NCI-H2227 (cell line): ENCODE results near the gene ADAMTSL3.

Source experiments
- DNase-seq: peaks from one replicate; lab custom pipeline; 2025; ENCODE audit not compliant: unreplicated experiment; lab: John Stamatoyannopoulos, UW

ADAMTSL3 gene

GRCh38 chr15:83918011-83918410, 264.1 kb downstream of the ADAMTSL3 start:
- DNase-seq = no peak

GRCh38 chr15:83919319-83919830, 265.5 kb downstream of the ADAMTSL3 start:
- DNase-seq = no peak

- DNase-seq = peak; percentile 1
These were observed 266.1 kb downstream of the ADAMTSL3 start for GRCh38 chr15:83919978-83920510.

GRCh38 chr15:83922649-83923294, 268.8 kb downstream of the ADAMTSL3 start:
- DNase-seq = no peak

GRCh38 chr15:83926116-83926515, 272.2 kb downstream of the ADAMTSL3 start:
- DNase-seq = no peak

GRCh38 chr15:83927704-83928391, 273.9 kb downstream of the ADAMTSL3 start:
- no peak for DNase-seq

GRCh38 chr15:83928392-83928734, 274.4 kb downstream of the ADAMTSL3 start:
- DNase-seq = no peak

GRCh38 chr15:83928878-83929418, 275.0 kb downstream of the ADAMTSL3 start:
- DNase-seq = no peak

GRCh38 chr15:83929619-83930018, 275.7 kb downstream of the ADAMTSL3 start:
- DNase-seq = no peak

GRCh38 chr15:83930392-83931212, 276.7 kb downstream of the ADAMTSL3 start:
- DNase-seq = no peak

GRCh38 chr15:83935774-83936173, 281.9 kb downstream of the ADAMTSL3 start:
- DNase-seq = no peak

GRCh38 chr15:83940136-83940535, 286.2 kb downstream of the ADAMTSL3 start:
- DNase-seq = no peak

GRCh38 chr15:83943043-83943442, 289.1 kb downstream of the ADAMTSL3 start:
- no peak for DNase-seq

GRCh38 chr15:83943849-83944404, 290.0 kb downstream of the ADAMTSL3 start:
- no peak for DNase-seq

- DNase-seq = no peak
These were observed 293.2 kb downstream of the ADAMTSL3 start for GRCh38 chr15:83947156-83947555.

- no peak for DNase-seq
These were observed 300.6 kb downstream of the ADAMTSL3 start for GRCh38 chr15:83954506-83954905.

- DNase-seq = no peak
These were observed 301.9 kb downstream of the ADAMTSL3 start for GRCh38 chr15:83955806-83956265.

- DNase-seq = no peak
These were observed 303.0 kb downstream of the ADAMTSL3 start for GRCh38 chr15:83956887-83957286.

- no peak for DNase-seq
These were observed 305.6 kb downstream of the ADAMTSL3 start for GRCh38 chr15:83959477-83959876.

- DNase-seq = no peak
These were observed 306.4 kb downstream of the ADAMTSL3 start for GRCh38 chr15:83960192-83960829.
